ENCODE measurements around the gene NKTR. TPM values are rescaled to one million over a fixed set of nuclear protein-coding genes. Genes with fewer than 3 reads are reported as not detected.

NKTR gene
- total and polyA plus RNA-seq, 9 of the 15 experiments (the other 6 are each of a cell fraction or from before 2014, with no cell fraction given): 19.7 to 123 (median 92.6) TPM

DNA sequence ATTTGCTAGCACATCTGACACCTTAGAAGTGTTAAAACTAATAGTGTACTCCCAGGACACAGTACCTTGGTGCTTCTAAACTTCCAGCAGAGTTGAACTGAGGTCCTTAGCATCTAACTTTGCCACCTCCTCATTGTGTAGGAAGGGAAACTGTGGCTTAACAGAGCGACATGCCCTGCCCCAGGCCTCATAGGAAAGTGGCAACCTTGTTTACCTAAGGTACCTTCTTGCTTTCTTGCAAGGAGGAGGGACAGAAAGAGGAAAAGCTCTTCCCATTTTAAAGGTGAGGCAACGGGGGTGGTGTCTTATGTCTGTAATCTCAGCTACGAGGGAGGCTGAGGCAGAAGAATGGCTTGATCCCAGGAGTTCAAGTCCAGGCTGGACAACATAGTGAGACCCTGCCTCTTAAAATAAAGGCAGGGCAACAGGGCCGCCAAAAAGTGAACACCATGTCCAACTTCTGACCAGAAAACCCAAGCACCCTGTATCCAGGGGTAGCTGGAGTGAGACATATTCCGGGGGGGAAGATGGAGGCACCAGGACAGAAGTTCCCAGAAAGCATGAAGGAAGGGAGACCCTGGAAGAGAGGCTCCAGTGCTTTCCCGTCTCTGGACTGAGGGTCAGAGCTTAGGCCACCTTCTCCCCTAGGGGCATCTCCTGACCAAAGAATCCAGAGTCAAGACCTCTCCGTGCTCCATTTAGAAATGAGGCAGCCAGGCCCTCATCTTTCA lies 84.3 kb downstream of the NKTR start:
- H3K4me3 ChIP-seq: no peak overlapping the region
- no peak overlapping the region for H3K27ac ChIP-seq (ENCODE audit: extremely low read depth, low read depth, low read length)
- no peaks in the 10 kb centered on the region for H3K36me3 ChIP-seq (ENCODE audit: control insufficient read depth, insufficient read depth, low read length)
- peak overlapping the region in 1 of 2 experiments; percentile 38; a peak in 1 of 4 replicates for H3K9ac ChIP-seq (ENCODE audit: insufficient read depth in 1 of 2, low read depth in 2 of 2, low read length in 2 of 2)
- in situ Hi-C loops (cut with MboI): no loop called here
- H3K9me3 ChIP-seq (replicated peaks; ENCODE audit: control insufficient read depth, insufficient read depth, low read depth, low read length): no peaks in the 10 kb centered on the region
- no peaks in the 10 kb centered on the region for H3K79me2 ChIP-seq (ENCODE audit: control insufficient read depth, insufficient read depth, low read length)
- peaks cover 5% of the 10 kb centered on the region for H3K9me1 ChIP-seq (ENCODE audit: control insufficient read depth, insufficient read depth, low read length)
- H3K4me2 ChIP-seq (ENCODE audit: insufficient read depth, low read length): no peak overlapping the region
- 0 out of 2 replicates have a peak, but pooled peaks cover 6% of the 10 kb centered on the region for H4K20me1 ChIP-seq (replicated peaks; ENCODE audit: control insufficient read depth, insufficient read depth, low read length)
- WGBS (ENCODE audit: insufficient coverage, low coverage, missing lambda C conversion rate): 12% methylated on average over 7 of the region's 7 CpGs
- ATAC-seq (no peak), FAIRE-seq (no peak), DNase-seq (ENCODE audit: extremely low read depth in 1 of 4, low spot score in 3 of 4) (no peak)
- no TSS peak for BruUV-seq (replicated peaks)
- peak overlapping the region; percentile 42; the same call in 1 of the 2 replicates for H2AFZ ChIP-seq (ENCODE audit: low read depth, low read length)
- TF ChIP-seq FOXA3 (CRISPR knock-in tag; conservative IDR thresholded peaks at IDR 0.05 in 1 of 2, IDR thresholded peaks at IDR 0.05 in 1 of 2): peak in 1 of 2 experiments; percentile 71; a peak in 1 of 4 replicates
- TF ChIP-seq, protein P1, sequence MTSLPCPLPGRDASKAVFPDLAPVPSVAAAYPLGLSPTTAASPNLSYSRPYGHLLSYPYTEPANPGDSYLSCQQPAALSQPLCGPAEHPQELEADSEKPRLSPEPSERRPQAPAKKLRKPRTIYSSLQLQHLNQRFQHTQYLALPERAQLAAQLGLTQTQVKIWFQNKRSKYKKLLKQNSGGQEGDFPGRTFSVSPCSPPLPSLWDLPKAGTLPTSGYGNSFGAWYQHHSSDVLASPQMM (CRISPR knock-in tag; IDR thresholded peaks at IDR 0.05): no peak
- POLR2A ChIA-PET: interaction anchor here (0.5 to 1.3 kb wide), 5 partner anchors 12 to 257 kb away, joined by 3 to 4 read pairs (median 4); no protein-coding TSS in a partner anchor
- peaks cover 3 to 26% of the 10 kb centered on the region in 2 experiments; a peak in 3 of 5 replicates for H3K4me1 ChIP-seq (replicated peaks in 1 of 2; ENCODE audit: control insufficient read depth in 2 of 2, insufficient read depth in 2 of 2, low read length in 2 of 2)
- intact Hi-C loops (cut with micrococcal nuclease): no loop called here
- H3K27me3 ChIP-seq (ENCODE audit: control insufficient read depth in 2 of 2, insufficient read depth in 2 of 2, low read length in 2 of 2): peaks cover 34 to 61% of the 10 kb centered on the region in 2 experiments
- CTCF ChIA-PET (ENCODE audit: low intra/inter-chr PET ratio): interaction anchor here (1.7 kb wide), 1 partner anchor 96 kb away, joined by 6 read pairs; no protein-coding TSS in a partner anchor

All from K562 (cell line).